ENCODE results near the gene PLEKHG7.

- no peak for TF ChIP-seq CTCF (IDR thresholded peaks at IDR 0.05)
- no peak for TF ChIP-seq POLR2A (IDR thresholded peaks at IDR 0.05)
Measured at GRCh38 chr12:92810370-92810769, 107.6 kb downstream of the PLEKHG7 start.

Measured in body of pancreas (tissue), 4 donors.